ENCODE data around the gene MOV10. TPM values are rescaled to one million over a fixed set of nuclear protein-coding genes. Genes with fewer than 3 reads are reported as not detected.

The MOV10 gene
- total and polyA plus RNA-seq, 2 experiments from 2014 or later = 62.0 to 96.2 TPM

DNA sequence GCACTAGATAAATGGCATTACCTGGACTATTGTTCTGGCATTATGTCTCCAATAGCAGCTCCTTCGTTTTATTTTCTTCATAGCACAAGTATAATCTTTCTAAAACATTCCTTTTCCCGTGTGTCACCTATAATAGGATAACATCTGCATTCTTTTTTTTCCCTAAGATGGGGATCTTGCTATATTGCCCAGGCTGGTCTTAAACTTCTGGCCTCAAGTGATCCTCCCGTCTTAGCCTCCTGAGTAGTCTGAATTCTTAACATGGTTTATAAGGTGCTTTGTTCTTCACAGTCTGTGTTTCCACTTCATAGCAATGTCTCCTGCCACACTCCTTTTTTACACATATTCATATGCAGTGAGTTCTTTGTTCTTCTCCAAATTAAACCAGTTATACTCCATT lies 8.6 kb upstream of the MOV10 start:
- Histone ChIP-seq H3K9me3 (ENCODE audit: low read depth) (no peaks in the 10 kb centered on the region), H3K36me3 (peaks cover 61% of the 10 kb centered on the region), H3K4me1 (ENCODE audit: low read depth) (no peaks in the 10 kb centered on the region), H3K4me3 (no peak overlapping the region), H3K27me3 (no peaks in the 10 kb centered on the region), H3K27ac (no peak overlapping the region)
- TF ChIP-seq, protein P1, sequence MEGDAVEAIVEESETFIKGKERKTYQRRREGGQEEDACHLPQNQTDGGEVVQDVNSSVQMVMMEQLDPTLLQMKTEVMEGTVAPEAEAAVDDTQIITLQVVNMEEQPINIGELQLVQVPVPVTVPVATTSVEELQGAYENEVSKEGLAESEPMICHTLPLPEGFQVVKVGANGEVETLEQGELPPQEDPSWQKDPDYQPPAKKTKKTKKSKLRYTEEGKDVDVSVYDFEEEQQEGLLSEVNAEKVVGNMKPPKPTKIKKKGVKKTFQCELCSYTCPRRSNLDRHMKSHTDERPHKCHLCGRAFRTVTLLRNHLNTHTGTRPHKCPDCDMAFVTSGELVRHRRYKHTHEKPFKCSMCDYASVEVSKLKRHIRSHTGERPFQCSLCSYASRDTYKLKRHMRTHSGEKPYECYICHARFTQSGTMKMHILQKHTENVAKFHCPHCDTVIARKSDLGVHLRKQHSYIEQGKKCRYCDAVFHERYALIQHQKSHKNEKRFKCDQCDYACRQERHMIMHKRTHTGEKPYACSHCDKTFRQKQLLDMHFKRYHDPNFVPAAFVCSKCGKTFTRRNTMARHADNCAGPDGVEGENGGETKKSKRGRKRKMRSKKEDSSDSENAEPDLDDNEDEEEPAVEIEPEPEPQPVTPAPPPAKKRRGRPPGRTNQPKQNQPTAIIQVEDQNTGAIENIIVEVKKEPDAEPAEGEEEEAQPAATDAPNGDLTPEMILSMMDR (IDR thresholded peaks at IDR 0.05; ENCODE audit: low read depth, low read length) = no peak
- no peak for DNase-seq (ENCODE audit: low read depth in 1 of 2, low spot score in 1 of 2)

DNA sequence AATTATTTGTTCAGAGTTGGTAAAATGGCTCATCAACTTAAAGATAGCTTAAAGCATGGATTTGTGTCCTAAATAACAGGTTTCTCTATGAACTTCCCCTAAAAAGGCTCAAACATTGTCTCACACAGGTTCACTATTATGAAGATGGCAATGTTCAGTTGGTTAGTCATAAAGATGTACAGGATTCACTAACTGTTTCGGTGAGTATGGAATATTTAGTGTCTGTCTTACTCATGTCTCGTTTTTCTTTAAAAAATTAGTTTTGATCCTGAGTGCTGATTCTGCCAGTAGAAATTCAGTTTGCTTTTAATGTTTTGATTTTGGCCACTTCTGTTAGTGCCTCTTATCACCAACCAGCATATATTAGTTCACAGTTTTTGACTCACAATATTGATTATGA lies 7.5 kb upstream of the MOV10 start:
- no peak overlapping the region for H3K4me3 ChIP-seq
- no peak overlapping the region for H3K27ac ChIP-seq
- no peaks in the 10 kb centered on the region for H3K27me3 ChIP-seq
- DNase-seq (ENCODE audit: low read depth in 1 of 2, low spot score in 1 of 2) = no peak
- TF ChIP-seq, protein P1 (IDR thresholded peaks at IDR 0.05; ENCODE audit: low read depth, low read length) = no peak
- H3K36me3 ChIP-seq = peaks cover 50% of the 10 kb centered on the region
- no peaks in the 10 kb centered on the region for H3K4me1 ChIP-seq (ENCODE audit: low read depth)
- H3K9me3 ChIP-seq (ENCODE audit: low read depth) = no peaks in the 10 kb centered on the region

DNA sequence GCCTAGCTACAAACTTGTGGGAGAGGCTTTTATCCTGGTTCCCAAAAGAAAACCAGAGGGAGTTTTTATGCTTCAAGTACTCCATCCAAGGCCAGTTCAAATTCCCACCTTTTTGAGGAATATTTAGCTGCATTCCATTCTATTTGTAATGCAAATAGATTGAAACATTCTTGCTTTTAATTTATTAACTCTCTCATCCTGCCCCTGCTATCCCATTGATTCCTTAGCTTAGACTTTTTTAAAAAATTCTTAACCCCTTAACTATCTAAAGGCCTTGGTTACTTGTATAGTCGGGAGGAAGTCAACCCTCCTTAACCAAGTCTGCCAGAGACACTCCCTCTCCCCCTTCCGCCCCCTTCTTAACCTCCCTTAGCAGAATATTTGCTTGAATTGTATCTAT lies 2.5 kb upstream of the MOV10 start:
- Histone ChIP-seq H3K27me3 (no peaks in the 10 kb centered on the region), H3K27ac (peak overlapping the region; percentile 41), H3K36me3 (peaks cover 30% of the 10 kb centered on the region), H3K4me1 (ENCODE audit: low read depth) (peaks cover 6% of the 10 kb centered on the region), H3K9me3 (ENCODE audit: low read depth) (no peaks in the 10 kb centered on the region), H3K4me3 (no peak overlapping the region)
- TF ChIP-seq, protein P1 (IDR thresholded peaks at IDR 0.05; ENCODE audit: low read depth, low read length) = no peak
- no peak for DNase-seq (ENCODE audit: low read depth in 1 of 2, low spot score in 1 of 2)

DNA sequence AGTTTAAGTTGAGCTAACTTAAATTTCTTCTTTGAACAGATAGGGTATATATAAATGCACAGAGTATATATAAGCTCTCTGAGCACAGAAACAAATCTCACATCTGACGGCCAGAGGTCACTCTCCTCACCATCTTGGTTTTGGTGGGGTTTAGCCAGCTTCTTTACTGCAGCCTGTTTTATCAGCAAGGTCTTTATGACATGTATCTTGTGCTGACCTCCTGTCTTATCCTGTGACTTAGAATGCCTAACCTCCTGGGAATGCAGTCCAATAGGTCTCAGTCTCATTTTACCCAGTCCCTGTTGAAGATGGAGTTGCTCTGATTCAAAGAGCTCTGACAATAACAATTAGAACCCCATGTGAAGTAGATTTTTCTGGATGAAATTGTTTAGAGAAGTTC lies 1.6 kb upstream of the MOV10 start:
- Histone ChIP-seq H3K27ac (no peak overlapping the region), H3K4me3 (no peak overlapping the region), H3K27me3 (no peaks in the 10 kb centered on the region), H3K4me1 (ENCODE audit: low read depth) (peaks cover 6% of the 10 kb centered on the region), H3K9me3 (ENCODE audit: low read depth) (no peaks in the 10 kb centered on the region), H3K36me3 (peaks cover 22% of the 10 kb centered on the region)
- TF ChIP-seq, protein P1 (IDR thresholded peaks at IDR 0.05; ENCODE audit: low read depth, low read length) = no peak
- DNase-seq (ENCODE audit: low read depth in 1 of 2, low spot score in 1 of 2) = no peak

DNA sequence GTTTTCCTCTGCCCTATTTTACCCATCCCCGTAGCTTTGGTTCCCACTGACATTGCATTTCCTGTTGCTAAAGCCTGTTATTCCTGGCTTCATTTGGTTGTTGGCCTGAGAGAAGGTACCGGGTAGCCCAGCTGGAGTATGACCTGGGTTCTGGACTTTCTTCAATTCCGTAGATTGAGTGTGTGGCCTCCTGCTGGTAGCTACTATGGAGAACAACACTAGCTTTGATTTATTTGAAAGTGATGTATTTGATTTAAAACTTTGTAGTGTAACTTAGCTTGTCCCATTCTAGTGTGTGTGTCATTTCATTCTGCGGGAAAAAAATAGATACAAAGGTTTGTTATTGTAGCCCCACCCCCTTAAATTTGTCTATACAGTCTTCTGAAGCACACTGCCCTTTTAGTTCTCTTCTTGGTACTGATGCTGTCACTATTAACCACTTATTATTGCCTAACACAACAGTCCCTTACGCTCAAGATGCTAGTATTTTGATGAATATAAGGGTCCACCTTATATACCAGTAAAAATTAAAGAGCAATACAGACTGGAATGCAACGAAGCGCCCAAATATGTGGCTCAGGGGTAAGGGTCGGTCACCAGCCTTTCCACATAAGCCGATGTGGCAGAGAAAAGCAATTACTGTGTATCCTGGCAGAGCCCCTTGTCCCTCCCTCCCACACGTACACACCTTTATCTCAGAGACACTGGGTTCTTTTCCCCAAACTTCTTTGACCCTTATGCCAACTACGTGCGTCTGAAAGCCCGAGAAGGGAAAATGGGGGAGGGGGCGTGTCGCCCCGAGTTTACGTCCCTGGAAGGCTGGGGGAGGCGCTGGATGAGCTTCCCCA lies 643 bp upstream of the MOV10 start:
- Histone ChIP-seq H3K9me3 (ENCODE audit: low read depth) (no peaks in the 10 kb centered on the region), H3K36me3 (peaks cover 18% of the 10 kb centered on the region), H3K27me3 (no peaks in the 10 kb centered on the region), H3K4me1 (ENCODE audit: low read depth) (peaks cover 6% of the 10 kb centered on the region), H3K27ac (peak overlapping the region; percentile 83), H3K4me3 (peak overlapping the region; percentile 65)
- TF ChIP-seq, protein P1 (IDR thresholded peaks at IDR 0.05; ENCODE audit: low read depth, low read length) = peak; percentile 65
- peak; percentile 38 to 82 for DNase-seq (ENCODE audit: low read depth in 1 of 2, low spot score in 1 of 2)

All from cardiac muscle cell (in vitro differentiated cells and primary cell).